Endothelial cell of umbilical vein (primary cell): ENCODE data around the gene IZUMO4. TPM values are rescaled to one million over a fixed set of nuclear protein-coding genes. Genes with fewer than 3 reads are reported as not detected.

Experiments used
- BruUV-seq: library from RNA; stranded (reverse); fragments of 400-500 nt; replicated peaks from 2 replicates; lab custom pipeline; 2021; lab: Mats Ljungman, UMichigan
- CTCF ChIA-PET: fragments of 300-600, 350-600 bp; sonication (Branson Sonifier 250); formaldehyde crosslinking; loops from one replicate; lab custom pipeline; 2021; ENCODE audit warnings: antibody characterized with exemption, inconsistent platforms; lab: Charles Lee
- POLR2A ChIA-PET: fragments of 300-600, 350-600 bp; sonication (Branson Sonifier 250); formaldehyde crosslinking; loops from one replicate; lab custom pipeline; 2021; ENCODE audit warnings: antibody characterized with exemption, inconsistent platforms; lab: Charles Lee
- DNase-seq: peaks from one replicate; pipeline ENCODE4 v3.0.0-alpha.2; 2011; ENCODE audit warnings: low read depth, low spot score
- FAIRE-seq: peaks from 2 replicates; lab custom pipeline; 2011; peaks lifted over from hg19 to GRCh38; lab: Jason Lieb, UNC
- H2AFZ ChIP-seq: 2 replicates; pipeline ENCODE4 v1.6.0; 2012; ENCODE audit warnings: low read depth, low read length, control low read depth, inconsistent platforms
- H3K27ac ChIP-seq: 2 replicates; pipeline ENCODE4 v1.5.1; 2011; ENCODE audit warnings: low read depth, mild to moderate bottlenecking, control low read depth, low read length, moderate library complexity; ENCODE audit not compliant: insufficient read depth
- H3K27me3 ChIP-seq, 2 experiments: 2 replicates each; pipeline versions ENCODE4 v1.6.0 to v1.6.1; 2011; ENCODE audit warnings: low read length in 2 of 2, mixed read lengths in 1 of 2; ENCODE audit not compliant: control insufficient read depth in 2 of 2, insufficient read depth in 2 of 2
- H3K36me3 ChIP-seq, 2 experiments: 2 replicates in 1 of 2; 3 replicates in 1 of 2; pipeline ENCODE4 v1.5.1; 2011; ENCODE audit warnings: low read length in 2 of 2, mild to moderate bottlenecking in 1 of 2, moderate library complexity in 1 of 2; ENCODE audit not compliant: control insufficient read depth in 2 of 2, insufficient read depth in 2 of 2; ENCODE audit errors: extremely low read depth in 1 of 2
- H3K4me1 ChIP-seq: 3 replicates; pipeline ENCODE4 v1.5.1; 2011; ENCODE audit warnings: mild to moderate bottlenecking, low read length; ENCODE audit not compliant: control insufficient read depth, insufficient read depth; ENCODE audit errors: extremely low read depth
- H3K4me2 ChIP-seq: 2 replicates; pipeline ENCODE4 v1.6.1; 2011; ENCODE audit warnings: low read length, control low read depth, mixed read lengths; ENCODE audit not compliant: insufficient read depth
- H3K4me3 ChIP-seq, 3 experiments: fragments of 200-600 bp in 1 of 3; sonication (generic), shearing (Covaris generic) in 1 of 3; replicated peaks in 1 of 3; 2 replicates each; pipeline ENCODE4 v1.5.1; 2011 to 2016; ENCODE audit warnings: control low read depth in 3 of 3, low read length in 3 of 3, mild to moderate bottlenecking in 2 of 3, inconsistent platforms in 1 of 3, low read depth in 1 of 3, moderate library complexity in 1 of 3; ENCODE audit not compliant: insufficient read depth in 1 of 3
- H3K79me2 ChIP-seq: 2 replicates; pipeline ENCODE4 v1.6.0; 2012; ENCODE audit warnings: low read length, inconsistent platforms; ENCODE audit not compliant: control insufficient read depth, insufficient read depth
- H3K9ac ChIP-seq: replicated peaks from 2 replicates; pipeline ENCODE3; 2011; ENCODE audit warnings: low read length, control low read depth; ENCODE audit not compliant: insufficient read depth; ENCODE audit errors: extremely low read depth
- H3K9me1 ChIP-seq: replicated peaks from 3 replicates; pipeline ENCODE4 v1.6.0; 2011; ENCODE audit warnings: mild to moderate bottlenecking, low read length; ENCODE audit not compliant: control insufficient read depth, insufficient read depth; ENCODE audit errors: extremely low read depth
- H3K9me3 ChIP-seq: replicated peaks from 2 replicates; pipeline ENCODE4 v1.5.1; 2012; ENCODE audit warnings: low read length, inconsistent platforms; ENCODE audit not compliant: control insufficient read depth, insufficient read depth
- H4K20me1 ChIP-seq: replicated peaks from 2 replicates; pipeline ENCODE3; 2011; ENCODE audit warnings: mild to moderate bottlenecking, low read length; ENCODE audit not compliant: control insufficient read depth, insufficient read depth; ENCODE audit errors: extremely low read depth
- EZH2 ChIP-seq: IDR thresholded peaks from 2 replicates; pipeline ENCODE4 v1.6.1; 2012; ENCODE audit warnings: borderline replicate concordance, low read depth, mild to moderate bottlenecking, moderate library complexity, low read length, inconsistent platforms; ENCODE audit not compliant: severe bottlenecking
- FOS ChIP-seq: IDR thresholded peaks from 2 replicates; pipeline ENCODE4 v1.6.1; 2011; ENCODE audit warnings: mild to moderate bottlenecking, low read length, moderate library complexity, borderline replicate concordance; ENCODE audit not compliant: insufficient read depth
- POLR2A ChIP-seq: IDR thresholded peaks from 2 replicates; pipeline ENCODE4 v1.6.1; 2012; ENCODE audit warnings: low read depth, mild to moderate bottlenecking, control low read depth, low read length
- POLR2AphosphoS5 ChIP-seq: IDR thresholded peaks from 2 replicates; pipeline ENCODE4 v1.6.1; 2012; ENCODE audit warnings: low read depth, mild to moderate bottlenecking, control low read depth, low read length, moderate library complexity; ENCODE audit not compliant: insufficient read depth
- dilution Hi-C: fragments of 300-500 bp; cut with MboI; formaldehyde crosslinking; loops from one replicate; pipeline ENCODE4 v1.15.0; 2019; ENCODE audit warnings: low sequenced_read_pairs; ENCODE audit not compliant: extremely low pct_ligation_motif_present
- intact Hi-C: fragments of 100-400 bp; cut with micrococcal nuclease; formaldehyde crosslinking; loops from one replicate; pipeline ENCODE4 v1.10.0; 2022
- polyA plus RNA-seq, 4 experiments: library from polyadenylated mRNA; depleted of rRNA in 3 of 4; stranded (reverse) in 3 of 4; unstranded in 1 of 4; fragments of >200 nt; gene quantifications; 2 replicates each; pipeline versions ENCODE4 v1.2.1 to v1.2.3, GENCODE V29; 2011 to 2012; ENCODE audit warnings: missing spikeins in 1 of 4
- total RNA-seq: library from RNA; stranded (reverse); gene quantifications from 2 replicates; pipeline ENCODE4 v1.2.3, GENCODE V29; 2021
- TF ChIP-seq, protein P1 (sequence below): IDR thresholded peaks from 2 replicates; pipeline ENCODE4 v1.6.1; 2011; ENCODE audit not compliant: insufficient read depth, insufficient read length
- TF ChIP-seq, protein P2 (sequence below), 2 donors: IDR thresholded peaks; 1 replicate in 1 of 2; 2 replicates in 1 of 2; pipeline ENCODE4 v1.5.1; 2011; ENCODE audit warnings: low read length in 2 of 2, mild to moderate bottlenecking in 2 of 2, moderate library complexity in 2 of 2, control low read depth in 1 of 2, inconsistent platforms in 1 of 2, low read depth in 1 of 2; ENCODE audit not compliant: insufficient read depth in 1 of 2; ENCODE audit errors: extremely low read depth in 1 of 2

IZUMO4 gene
- total and polyA plus RNA-seq, 2 donors (not counting 3 experiments of a cell fraction or from before 2014, with no cell fraction given), result 1.1 to 2.0 TPM

- no peaks in the 10 kb centered on the region for H3K36me3 ChIP-seq
- POLR2A ChIA-PET, result no interaction called here
- dilution Hi-C loops, result no loop called here
- no peak overlapping the region for H3K4me3 ChIP-seq
- CTCF ChIA-PET, result interaction anchor here (1.2 kb wide), 1 partner anchor 13 kb away, joined by 6 read pairs; no protein-coding TSS in a partner anchor
- TF ChIP-seq FOS (no peak), POLR2AphosphoS5 (peak; percentile 9), EZH2 (no peak), POLR2A (peak; percentile 61)
- TF ChIP-seq, protein P1, sequence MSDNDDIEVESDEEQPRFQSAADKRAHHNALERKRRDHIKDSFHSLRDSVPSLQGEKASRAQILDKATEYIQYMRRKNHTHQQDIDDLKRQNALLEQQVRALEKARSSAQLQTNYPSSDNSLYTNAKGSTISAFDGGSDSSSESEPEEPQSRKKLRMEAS, result no peak
- TF ChIP-seq, protein P2, sequence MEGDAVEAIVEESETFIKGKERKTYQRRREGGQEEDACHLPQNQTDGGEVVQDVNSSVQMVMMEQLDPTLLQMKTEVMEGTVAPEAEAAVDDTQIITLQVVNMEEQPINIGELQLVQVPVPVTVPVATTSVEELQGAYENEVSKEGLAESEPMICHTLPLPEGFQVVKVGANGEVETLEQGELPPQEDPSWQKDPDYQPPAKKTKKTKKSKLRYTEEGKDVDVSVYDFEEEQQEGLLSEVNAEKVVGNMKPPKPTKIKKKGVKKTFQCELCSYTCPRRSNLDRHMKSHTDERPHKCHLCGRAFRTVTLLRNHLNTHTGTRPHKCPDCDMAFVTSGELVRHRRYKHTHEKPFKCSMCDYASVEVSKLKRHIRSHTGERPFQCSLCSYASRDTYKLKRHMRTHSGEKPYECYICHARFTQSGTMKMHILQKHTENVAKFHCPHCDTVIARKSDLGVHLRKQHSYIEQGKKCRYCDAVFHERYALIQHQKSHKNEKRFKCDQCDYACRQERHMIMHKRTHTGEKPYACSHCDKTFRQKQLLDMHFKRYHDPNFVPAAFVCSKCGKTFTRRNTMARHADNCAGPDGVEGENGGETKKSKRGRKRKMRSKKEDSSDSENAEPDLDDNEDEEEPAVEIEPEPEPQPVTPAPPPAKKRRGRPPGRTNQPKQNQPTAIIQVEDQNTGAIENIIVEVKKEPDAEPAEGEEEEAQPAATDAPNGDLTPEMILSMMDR (IDR thresholded peaks at IDR 0.05; ENCODE audit: extremely low read depth in 1 of 2, insufficient read depth in 1 of 2, low read depth in 1 of 2, low read length in 2 of 2), result peak in 1 of 2 donors; percentile 31
- H3K9me3 ChIP-seq, result no peaks in the 10 kb centered on the region
- intact Hi-C loops, result no loop called here
- peak overlapping the region; percentile 80 for H2AFZ ChIP-seq
- FAIRE-seq, result peak; percentile 89
- no peaks in the 10 kb centered on the region for H3K27me3 ChIP-seq
- no peak overlapping the region for H3K9ac ChIP-seq
- H4K20me1 ChIP-seq, result no peaks in the 10 kb centered on the region
- H3K79me2 ChIP-seq, result no peaks in the 10 kb centered on the region
- no TSS peak for BruUV-seq
- no peaks in the 10 kb centered on the region for H3K9me1 ChIP-seq
- H3K27ac ChIP-seq, result no peak overlapping the region
- peak; percentile 56 for DNase-seq
- peak overlapping the region; percentile 10 for H3K4me2 ChIP-seq
- H3K4me1 ChIP-seq, result peaks cover 23% of the 10 kb centered on the region
Observed at GRCh38 chr19:2055931-2056836, 40.5 kb upstream of the IZUMO4 start.
